ENCODE data around the gene RPS18.

DNA sequence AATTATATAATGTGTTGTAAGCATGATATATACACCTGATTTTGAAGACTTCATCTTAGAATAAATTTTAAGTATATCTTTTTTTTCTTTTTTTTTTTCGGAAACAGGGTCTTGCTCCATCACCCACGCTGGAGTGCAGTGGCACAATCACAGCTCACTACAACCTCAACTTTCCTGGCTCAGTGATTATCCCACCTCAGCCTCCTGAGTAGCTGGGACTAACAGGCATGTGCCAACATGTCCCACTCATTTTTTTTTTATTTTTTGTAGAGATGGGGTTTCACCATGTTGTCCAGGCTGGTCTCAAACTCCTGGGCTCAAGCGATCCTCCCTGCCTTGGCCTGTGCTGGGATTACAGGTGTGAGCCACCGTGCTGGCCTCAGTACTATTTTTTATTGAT lies 17.3 kb upstream of the RPS18 start:
- no peak for TF ChIP-seq POLR2AphosphoS5 (IDR thresholded peaks at IDR 0.05)
- no peak for TF ChIP-seq POLR2A (IDR thresholded peaks at IDR 0.05; ENCODE audit: low read depth)
- TF ChIP-seq, protein P1, sequence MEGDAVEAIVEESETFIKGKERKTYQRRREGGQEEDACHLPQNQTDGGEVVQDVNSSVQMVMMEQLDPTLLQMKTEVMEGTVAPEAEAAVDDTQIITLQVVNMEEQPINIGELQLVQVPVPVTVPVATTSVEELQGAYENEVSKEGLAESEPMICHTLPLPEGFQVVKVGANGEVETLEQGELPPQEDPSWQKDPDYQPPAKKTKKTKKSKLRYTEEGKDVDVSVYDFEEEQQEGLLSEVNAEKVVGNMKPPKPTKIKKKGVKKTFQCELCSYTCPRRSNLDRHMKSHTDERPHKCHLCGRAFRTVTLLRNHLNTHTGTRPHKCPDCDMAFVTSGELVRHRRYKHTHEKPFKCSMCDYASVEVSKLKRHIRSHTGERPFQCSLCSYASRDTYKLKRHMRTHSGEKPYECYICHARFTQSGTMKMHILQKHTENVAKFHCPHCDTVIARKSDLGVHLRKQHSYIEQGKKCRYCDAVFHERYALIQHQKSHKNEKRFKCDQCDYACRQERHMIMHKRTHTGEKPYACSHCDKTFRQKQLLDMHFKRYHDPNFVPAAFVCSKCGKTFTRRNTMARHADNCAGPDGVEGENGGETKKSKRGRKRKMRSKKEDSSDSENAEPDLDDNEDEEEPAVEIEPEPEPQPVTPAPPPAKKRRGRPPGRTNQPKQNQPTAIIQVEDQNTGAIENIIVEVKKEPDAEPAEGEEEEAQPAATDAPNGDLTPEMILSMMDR (IDR thresholded peaks at IDR 0.05) = no peak
- TF ChIP-seq EP300 (IDR thresholded peaks at IDR 0.05) = no peak

All from esophagus muscularis mucosa (tissue), 4 donors.